H1 (cell line): Measurements from ENCODE around the gene SCN1B.

Experiments used
- CREB1 ChIP-seq: IDR thresholded peaks from 2 replicates; pipeline ENCODE4 v1.6.1; 2012; ENCODE audit warnings: inconsistent platforms
- EP300 ChIP-seq, 2 experiments: IDR thresholded peaks; 1 replicate in 1 of 2; 2 replicates in 1 of 2; pipeline ENCODE4 v1.6.1; 2011 to 2012; ENCODE audit warnings: low read depth in 2 of 2, low read length in 2 of 2, mild to moderate bottlenecking in 2 of 2, borderline replicate concordance in 1 of 2, inconsistent platforms in 1 of 2, moderate library complexity in 1 of 2
- EZH2 ChIP-seq: fragments of 200-600 bp; sonication (generic); IDR thresholded peaks from 2 replicates; pipeline ENCODE4 v1.7.1; 2012; ENCODE audit warnings: low read depth, mild to moderate bottlenecking, moderate library complexity, low read length, inconsistent platforms; ENCODE audit not compliant: severe bottlenecking
- FOSL1 ChIP-seq: IDR thresholded peaks from 2 replicates; pipeline ENCODE4 v1.6.1; 2011; ENCODE audit warnings: mild to moderate bottlenecking, low read depth, low read length, moderate library complexity; ENCODE audit not compliant: insufficient read depth
- HDAC2 ChIP-seq, 2 experiments: fragments of 300-600 bp in 1 of 2; sonication (generic) in 1 of 2; IDR thresholded peaks; 2 replicates each; pipeline ENCODE4 v1.6.1; 2011 to 2012; ENCODE audit warnings: low read depth in 2 of 2, low read length in 2 of 2, mild to moderate bottlenecking in 2 of 2, moderate library complexity in 2 of 2, borderline replicate concordance in 1 of 2, inconsistent platforms in 1 of 2
- POLR2A ChIP-seq, 2 experiments: IDR thresholded peaks; 1 replicate in 1 of 2; 2 replicates in 1 of 2; pipeline ENCODE4 v1.6.1; 2011; ENCODE audit warnings: low read depth in 2 of 2, low read length in 2 of 2, mild to moderate bottlenecking in 2 of 2; ENCODE audit errors: control extremely low read depth in 1 of 2
- POLR2AphosphoS5 ChIP-seq: IDR thresholded peaks from 2 replicates; pipeline ENCODE4 v1.6.1; 2011; ENCODE audit warnings: low read depth, low read length
- RXRA ChIP-seq: IDR thresholded peaks from 2 replicates; pipeline ENCODE4 v1.6.1; 2011; ENCODE audit warnings: low read depth, mild to moderate bottlenecking, low read length, moderate library complexity; ENCODE audit not compliant: insufficient read depth
- TAF7 ChIP-seq: optimal IDR thresholded peaks from 2 replicates; pipeline ENCODE3; 2011; ENCODE audit warnings: low read depth, mild to moderate bottlenecking, inconsistent platforms, low read length, moderate library complexity, borderline replicate concordance
- TF ChIP-seq, protein P1 (sequence below), 3 experiments: IDR thresholded peaks; 1 replicate in 2 of 3; 2 replicates in 1 of 3; pipeline versions ENCODE4 v1.5.1 to v1.6.1; 2011; ENCODE audit warnings: low read length in 3 of 3, mild to moderate bottlenecking in 3 of 3, inconsistent platforms in 2 of 3, low read depth in 1 of 3, moderate library complexity in 1 of 3; ENCODE audit not compliant: insufficient read depth in 1 of 3; ENCODE audit errors: control extremely low read depth in 1 of 3
- TF ChIP-seq, protein P2 (sequence below): IDR thresholded peaks from 2 replicates; pipeline ENCODE4 v1.6.1; 2012; ENCODE audit warnings: inconsistent platforms

DNA sequence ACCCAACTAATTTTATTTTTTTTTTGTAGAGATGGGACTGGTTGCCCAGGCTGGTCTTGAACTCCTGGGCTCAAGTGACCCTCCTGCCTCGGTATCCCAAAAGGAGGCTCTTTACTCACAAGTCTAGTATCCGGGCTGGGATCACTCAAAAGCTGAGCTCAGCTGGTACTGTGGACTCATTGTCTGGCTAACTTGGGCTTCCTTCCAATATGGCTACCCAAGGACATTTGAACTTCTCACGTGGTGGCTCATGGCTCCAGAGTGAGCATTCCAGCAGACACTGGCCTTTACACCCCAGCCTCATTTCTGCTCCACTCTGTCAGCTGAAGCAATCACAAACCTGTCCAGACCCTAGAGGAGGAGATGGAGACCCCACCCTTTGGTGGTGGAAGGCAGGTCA lies 40.2 kb downstream of the SCN1B start:
- TF ChIP-seq, protein P1, sequence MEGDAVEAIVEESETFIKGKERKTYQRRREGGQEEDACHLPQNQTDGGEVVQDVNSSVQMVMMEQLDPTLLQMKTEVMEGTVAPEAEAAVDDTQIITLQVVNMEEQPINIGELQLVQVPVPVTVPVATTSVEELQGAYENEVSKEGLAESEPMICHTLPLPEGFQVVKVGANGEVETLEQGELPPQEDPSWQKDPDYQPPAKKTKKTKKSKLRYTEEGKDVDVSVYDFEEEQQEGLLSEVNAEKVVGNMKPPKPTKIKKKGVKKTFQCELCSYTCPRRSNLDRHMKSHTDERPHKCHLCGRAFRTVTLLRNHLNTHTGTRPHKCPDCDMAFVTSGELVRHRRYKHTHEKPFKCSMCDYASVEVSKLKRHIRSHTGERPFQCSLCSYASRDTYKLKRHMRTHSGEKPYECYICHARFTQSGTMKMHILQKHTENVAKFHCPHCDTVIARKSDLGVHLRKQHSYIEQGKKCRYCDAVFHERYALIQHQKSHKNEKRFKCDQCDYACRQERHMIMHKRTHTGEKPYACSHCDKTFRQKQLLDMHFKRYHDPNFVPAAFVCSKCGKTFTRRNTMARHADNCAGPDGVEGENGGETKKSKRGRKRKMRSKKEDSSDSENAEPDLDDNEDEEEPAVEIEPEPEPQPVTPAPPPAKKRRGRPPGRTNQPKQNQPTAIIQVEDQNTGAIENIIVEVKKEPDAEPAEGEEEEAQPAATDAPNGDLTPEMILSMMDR (IDR thresholded peaks at IDR 0.05; ENCODE audit: control extremely low read depth in 1 of 3, insufficient read depth in 1 of 3, low read depth in 1 of 3, low read length in 3 of 3), result no peak
- no peak for TF ChIP-seq EZH2
- no peak for TF ChIP-seq POLR2AphosphoS5
- no peak for TF ChIP-seq EP300 (IDR thresholded peaks at IDR 0.05; ENCODE audit: borderline replicate concordance in 1 of 2, low read depth in 2 of 2, low read length in 2 of 2)
- TF ChIP-seq RXRA, result no peak
- TF ChIP-seq POLR2A (IDR thresholded peaks at IDR 0.05; ENCODE audit: control extremely low read depth in 1 of 2, low read depth in 2 of 2, low read length in 2 of 2), result no peak
- TF ChIP-seq CREB1, result no peak
- no peak for TF ChIP-seq HDAC2 (IDR thresholded peaks at IDR 0.05; ENCODE audit: borderline replicate concordance in 1 of 2, low read depth in 2 of 2, low read length in 2 of 2)
- TF ChIP-seq, protein P2, sequence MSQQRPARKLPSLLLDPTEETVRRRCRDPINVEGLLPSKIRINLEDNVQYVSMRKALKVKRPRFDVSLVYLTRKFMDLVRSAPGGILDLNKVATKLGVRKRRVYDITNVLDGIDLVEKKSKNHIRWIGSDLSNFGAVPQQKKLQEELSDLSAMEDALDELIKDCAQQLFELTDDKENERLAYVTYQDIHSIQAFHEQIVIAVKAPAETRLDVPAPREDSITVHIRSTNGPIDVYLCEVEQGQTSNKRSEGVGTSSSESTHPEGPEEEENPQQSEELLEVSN, result no peak
- TF ChIP-seq TAF7, result no peak
- TF ChIP-seq FOSL1, result no peak
